ENCODE measurements around the gene HOXC9. TPM values are rescaled to one million over a fixed set of nuclear protein-coding genes. Genes with fewer than 3 reads are reported as not detected.

Gene HOXC9
- total RNA-seq, 4 donors from 2014 or later = 1.7 to 13.2 (median 1.9) TPM; not detected in 1

- Histone ChIP-seq H3K4me1 (peaks cover 4 to 47% (median 18%) of the 10 kb centered on the region in 4 donors), H3K27ac (no peak overlapping the region), H3K9me3 (peaks cover 0 to 5% (median 0%) of the 10 kb centered on the region in 4 donors), H3K27me3 (peaks cover 0 to 65% of the 10 kb centered on the region in 2 donors), H3K36me3 (no peaks in the 10 kb centered on the region), H3K4me3 (no peak overlapping the region)
- no peak for DNase-seq
- no peak for TF ChIP-seq POLR2A (IDR thresholded peaks at IDR 0.05)
- TF ChIP-seq, protein P1, sequence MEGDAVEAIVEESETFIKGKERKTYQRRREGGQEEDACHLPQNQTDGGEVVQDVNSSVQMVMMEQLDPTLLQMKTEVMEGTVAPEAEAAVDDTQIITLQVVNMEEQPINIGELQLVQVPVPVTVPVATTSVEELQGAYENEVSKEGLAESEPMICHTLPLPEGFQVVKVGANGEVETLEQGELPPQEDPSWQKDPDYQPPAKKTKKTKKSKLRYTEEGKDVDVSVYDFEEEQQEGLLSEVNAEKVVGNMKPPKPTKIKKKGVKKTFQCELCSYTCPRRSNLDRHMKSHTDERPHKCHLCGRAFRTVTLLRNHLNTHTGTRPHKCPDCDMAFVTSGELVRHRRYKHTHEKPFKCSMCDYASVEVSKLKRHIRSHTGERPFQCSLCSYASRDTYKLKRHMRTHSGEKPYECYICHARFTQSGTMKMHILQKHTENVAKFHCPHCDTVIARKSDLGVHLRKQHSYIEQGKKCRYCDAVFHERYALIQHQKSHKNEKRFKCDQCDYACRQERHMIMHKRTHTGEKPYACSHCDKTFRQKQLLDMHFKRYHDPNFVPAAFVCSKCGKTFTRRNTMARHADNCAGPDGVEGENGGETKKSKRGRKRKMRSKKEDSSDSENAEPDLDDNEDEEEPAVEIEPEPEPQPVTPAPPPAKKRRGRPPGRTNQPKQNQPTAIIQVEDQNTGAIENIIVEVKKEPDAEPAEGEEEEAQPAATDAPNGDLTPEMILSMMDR (IDR thresholded peaks at IDR 0.05) = no peak
These were observed 9.5 kb upstream of the HOXC9 start for GRCh38 chr12:53990311-53991076.

- Histone ChIP-seq H3K36me3 (no peaks in the 10 kb centered on the region), H3K9me3 (peaks cover 0 to 5% (median 0%) of the 10 kb centered on the region in 4 donors), H3K27me3 (peaks cover 0 to 65% of the 10 kb centered on the region in 2 donors), H3K4me1 (peaks cover 4 to 47% (median 16%) of the 10 kb centered on the region in 4 donors), H3K27ac (peak overlapping the region in 1 of 4 donors; percentile 25), H3K4me3 (no peak overlapping the region)
- TF ChIP-seq, protein P1 (IDR thresholded peaks at IDR 0.05) = no peak
- no peak for TF ChIP-seq POLR2A (IDR thresholded peaks at IDR 0.05)
- no peak for DNase-seq
These were observed 8.9 kb upstream of the HOXC9 start for GRCh38 chr12:53991077-53991460.

DNA sequence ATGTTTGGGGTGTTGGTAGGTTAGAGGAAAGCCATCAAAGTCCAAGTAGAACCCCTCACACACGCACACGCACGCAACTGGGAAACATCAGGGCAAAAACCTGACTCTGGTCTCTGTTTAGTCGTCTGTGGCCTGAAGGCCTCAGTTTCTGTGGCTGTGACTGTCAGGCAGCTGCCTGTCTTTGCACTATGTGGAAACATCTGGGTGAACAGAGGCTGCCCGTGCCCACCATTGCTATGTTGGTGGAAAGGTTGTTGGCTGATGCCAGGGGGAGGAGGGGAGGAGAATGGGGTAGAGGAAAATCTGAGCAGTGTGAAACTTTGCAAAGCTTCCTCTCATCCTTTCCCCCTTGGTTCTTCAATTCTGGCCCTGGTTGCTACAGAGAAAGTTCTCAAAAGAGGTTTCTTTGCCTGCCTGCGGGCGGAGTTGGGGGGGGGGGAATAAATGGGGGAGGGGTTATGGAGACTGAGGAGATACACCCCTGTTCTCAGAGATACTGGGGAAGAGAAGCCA, 7.5 kb upstream of the HOXC9 start:
- peaks cover 0 to 59% of the 10 kb centered on the region in 2 donors for H3K27me3 ChIP-seq
- no peak overlapping the region for H3K27ac ChIP-seq
- no peaks in the 10 kb centered on the region for H3K36me3 ChIP-seq
- H3K9me3 ChIP-seq = peaks cover 0 to 5% (median 0%) of the 10 kb centered on the region in 4 donors
- peaks cover 4 to 49% (median 20%) of the 10 kb centered on the region in 4 donors for H3K4me1 ChIP-seq
- no peak for TF ChIP-seq POLR2A (IDR thresholded peaks at IDR 0.05)
- TF ChIP-seq, protein P1 (IDR thresholded peaks at IDR 0.05) = no peak
- DNase-seq = no peak
- no peak overlapping the region for H3K4me3 ChIP-seq

DNA sequence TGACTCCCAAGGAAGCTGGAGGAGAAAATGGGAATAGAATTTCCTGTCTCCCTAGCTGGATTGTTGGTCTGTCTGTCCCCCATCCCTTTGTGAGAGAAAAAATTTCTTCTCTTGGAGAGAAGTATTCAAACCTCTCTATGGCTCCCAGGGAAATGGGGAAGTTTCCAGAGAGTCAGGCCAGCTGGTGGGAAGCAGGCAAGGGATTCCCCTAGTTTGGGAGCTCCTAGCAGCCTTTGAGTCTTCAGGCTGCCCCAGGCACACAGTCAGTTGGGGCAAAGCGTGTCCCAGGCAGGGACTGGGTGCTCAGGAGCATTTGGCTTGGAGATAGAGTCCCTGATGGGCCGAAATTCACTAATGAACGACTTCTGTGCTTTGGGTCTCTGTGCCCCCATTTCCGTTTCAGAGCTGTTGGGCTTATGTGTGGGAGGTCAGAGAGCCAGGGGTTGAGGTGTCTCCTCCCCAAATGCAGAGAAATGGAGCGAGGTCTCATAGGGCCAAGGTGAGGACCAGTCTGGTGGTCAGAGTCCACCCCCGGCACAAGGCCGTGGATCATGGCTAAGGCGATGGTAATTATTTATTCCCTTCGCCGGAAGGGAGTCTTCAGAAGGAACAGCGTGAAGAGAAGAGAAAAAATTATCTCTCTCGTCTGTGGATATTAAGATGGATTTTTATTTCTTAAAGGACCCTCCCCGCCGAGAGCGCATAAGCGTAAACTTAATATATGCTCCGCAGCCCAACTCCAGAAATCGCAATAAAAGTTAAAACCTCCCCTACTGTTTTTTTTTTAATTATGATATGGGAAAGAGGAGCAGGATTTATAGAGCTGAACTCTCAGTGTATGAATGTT, 6.6 kb upstream of the HOXC9 start:
- no peak overlapping the region for H3K4me3 ChIP-seq
- no peak for DNase-seq
- H3K27me3 ChIP-seq = peaks cover 0 to 64% of the 10 kb centered on the region in 2 donors
- H3K9me3 ChIP-seq = peaks cover 0 to 5% (median 0%) of the 10 kb centered on the region in 4 donors
- no peak for TF ChIP-seq POLR2A (IDR thresholded peaks at IDR 0.05)
- TF ChIP-seq, protein P1 (IDR thresholded peaks at IDR 0.05) = no peak
- H3K27ac ChIP-seq = peak overlapping the region in 2 of 4 donors; percentile 64 to 83
- no peaks in the 10 kb centered on the region for H3K36me3 ChIP-seq
- peaks cover 4 to 49% (median 20%) of the 10 kb centered on the region in 4 donors for H3K4me1 ChIP-seq

GRCh38 chr12:53994009-53994263, 6.0 kb upstream of the HOXC9 start:
- H3K27me3 ChIP-seq = peaks cover 0 to 62% of the 10 kb centered on the region in 2 donors
- H3K36me3 ChIP-seq = no peaks in the 10 kb centered on the region
- no peak for DNase-seq
- no peak for TF ChIP-seq POLR2A (IDR thresholded peaks at IDR 0.05)
- TF ChIP-seq, protein P1 (IDR thresholded peaks at IDR 0.05) = no peak
- peak overlapping the region in 3 of 4 donors; percentile 21 to 83 (median 64) for H3K27ac ChIP-seq
- H3K4me1 ChIP-seq = peaks cover 4 to 47% (median 20%) of the 10 kb centered on the region in 4 donors
- peak overlapping the region in 3 of 4 donors; percentile 41 to 56 (median 48) for H3K4me3 ChIP-seq
- peaks cover 0 to 5% (median 0%) of the 10 kb centered on the region in 4 donors for H3K9me3 ChIP-seq
